Renal cortical epithelial cell (primary cell): ENCODE measurements around the gene CTLA4. TPM values are rescaled to one million over a fixed set of nuclear protein-coding genes. Genes with fewer than 3 reads are reported as not detected.
A peak's percentile ranks its signal among the peaks of the same experiment; 100 is the strongest.
"Not testable (repeated sequence)": the region's sequence is repeated elsewhere in the genome, so short reads cannot be mapped to it uniquely, and the experiment has no call there.

Experiments
- DNase-seq: peaks from one replicate; pipeline ENCODE4 v3.0.0-alpha.2; 2011; ENCODE audit warnings: low read depth
- total RNA-seq: library from RNA; depleted of rRNA; stranded (reverse); fragments of >200 nt; gene quantifications from 2 replicates; pipeline ENCODE4 v1.2.3, GENCODE V29; 2014

The CTLA4 gene
- total RNA-seq, 1 donor from 2014 or later = not detected

GRCh38 chr2:203857656-203858055 lies 9.9 kb upstream of the CTLA4 start:
- no peak for DNase-seq

- no peak for DNase-seq
Measured at GRCh38 chr2:203858176-203858575, 9.4 kb upstream of the CTLA4 start.

- no peak for DNase-seq
Measured at GRCh38 chr2:203859030-203859789, 8.4 kb upstream of the CTLA4 start.

GRCh38 chr2:203861197-203861596 lies 6.4 kb upstream of the CTLA4 start:
- DNase-seq = no peak

GRCh38 chr2:203861607-203862006 lies 6.0 kb upstream of the CTLA4 start:
- DNase-seq = no peak

GRCh38 chr2:203869223-203870042 lies 1.9 kb downstream of the CTLA4 start:
- DNase-seq = no peak

GRCh38 chr2:203870481-203870880 lies 2.9 kb downstream of the CTLA4 start:
- no peak for DNase-seq

- no peak for DNase-seq
Measured at GRCh38 chr2:203870941-203871340, 3.4 kb downstream of the CTLA4 start.

GRCh38 chr2:203871371-203871983 lies 3.9 kb downstream of the CTLA4 start:
- DNase-seq = no peak

GRCh38 chr2:203873461-203873860 lies 5.9 kb downstream of the CTLA4 start:
- DNase-seq = no peak

- peak; percentile 36 for DNase-seq
Measured at GRCh38 chr2:203873921-203874631, 6.5 kb downstream of the CTLA4 start.

- no peak for DNase-seq
Measured at GRCh38 chr2:203875471-203875870, 7.9 kb downstream of the CTLA4 start.

- no peak for DNase-seq
Measured at GRCh38 chr2:203876328-203876727, 8.8 kb downstream of the CTLA4 start.

- DNase-seq = peak; percentile 8
Measured at GRCh38 chr2:203878063-203878462, 10.5 kb downstream of the CTLA4 start.

- no peak for DNase-seq
Measured at GRCh38 chr2:203880557-203881125, 13.1 kb downstream of the CTLA4 start.

GRCh38 chr2:203881185-203881584 lies 13.6 kb downstream of the CTLA4 start:
- DNase-seq = not testable (repeated sequence)

GRCh38 chr2:203882551-203882950 lies 15.0 kb downstream of the CTLA4 start:
- no peak for DNase-seq

- DNase-seq = no peak
Measured at GRCh38 chr2:203886661-203887151, 19.1 kb downstream of the CTLA4 start.

GRCh38 chr2:203887677-203888076 lies 20.1 kb downstream of the CTLA4 start:
- DNase-seq = no peak

GRCh38 chr2:203889542-203889941 lies 22.0 kb downstream of the CTLA4 start:
- no peak for DNase-seq

GRCh38 chr2:203889944-203890343 lies 22.4 kb downstream of the CTLA4 start:
- no peak for DNase-seq
